Breast epithelium (tissue), 4 donors: Measurements from ENCODE around the gene IL13RA2. TPM values are rescaled to one million over a fixed set of nuclear protein-coding genes. Genes with fewer than 3 reads are reported as not detected.

Experiments
- DNase-seq, 2 donors: peaks; one replicate each; pipeline ENCODE4 v3.0.0-alpha.2; 2019; ENCODE audit warnings: low spot score in 2 of 2
- H3K27ac ChIP-seq, 2 donors: fragments of 200-600 bp; sonication (generic) in 1 of 2; one replicate each; pipeline ENCODE4 v1.5.1; 2016 to 2019; ENCODE audit warnings: mild to moderate bottlenecking in 1 of 2
- H3K27me3 ChIP-seq, 2 donors: fragments of 200-600 bp; sonication (generic) in 1 of 2; one replicate each; pipeline versions ENCODE4 v1.5.1 to v1.6.0; 2017 to 2019; ENCODE audit warnings: control low read depth in 1 of 2, mild to moderate bottlenecking in 1 of 2
- H3K36me3 ChIP-seq: fragments of 200-600 bp; one replicate; pipeline ENCODE4 v1.5.1; 2019
- H3K4me1 ChIP-seq, 2 donors: fragments of 200-600 bp; sonication (generic); one replicate each; pipeline ENCODE4 v1.5.1; 2016 to 2019; ENCODE audit warnings: control low read depth in 1 of 2
- H3K4me3 ChIP-seq, 3 donors: fragments of 200-600 bp; sonication (generic); 1 replicate in 2 of 3; 2 replicates in 1 of 3; pipeline ENCODE4 v1.5.1; 2016 to 2019; ENCODE audit warnings: mild to moderate bottlenecking in 3 of 3, moderate library complexity in 2 of 3
- H3K9me3 ChIP-seq, 2 donors: fragments of 200-600 bp; sonication (generic) in 1 of 2; one replicate each; pipeline ENCODE4 v1.5.1; 2016 to 2019; ENCODE audit warnings: control low read depth in 1 of 2
- POLR2A ChIP-seq: fragments of 450-650 bp; IDR thresholded peaks from one replicate; pipeline ENCODE4 v1.6.1; 2016; ENCODE audit warnings: antibody characterized with exemption, mild to moderate bottlenecking, moderate library complexity
- POLR2AphosphoS5 ChIP-seq, 3 donors: sonication (generic); formaldehyde crosslinking; IDR thresholded peaks; one replicate each; pipeline ENCODE4 v1.6.1; 2017; ENCODE audit warnings: antibody characterized with exemption in 3 of 3
- intact Hi-C: fragments of 100-400 bp; cut with DNase I; formaldehyde crosslinking; loops from one replicate; pipeline ENCODE4 v1.15.1; 2023; ENCODE audit warnings: low total_unique reads
- total RNA-seq, 3 donors: library from RNA; depleted of rRNA; stranded (reverse); fragments of >200 nt; gene quantifications; one replicate each; pipeline ENCODE4 v1.1.0, GENCODE V29; 2016
- TF ChIP-seq, protein P1 (sequence below), 3 donors: fragments of 450-650 bp; IDR thresholded peaks; one replicate each; pipeline ENCODE4 v1.5.1; 2016 to 2017; ENCODE audit warnings: antibody characterized with exemption in 3 of 3, mild to moderate bottlenecking in 3 of 3, moderate library complexity in 3 of 3

IL13RA2 gene
- total RNA-seq, 3 donors from 2014 or later, result 0.32 to 0.88 TPM; not detected in 1

DNA sequence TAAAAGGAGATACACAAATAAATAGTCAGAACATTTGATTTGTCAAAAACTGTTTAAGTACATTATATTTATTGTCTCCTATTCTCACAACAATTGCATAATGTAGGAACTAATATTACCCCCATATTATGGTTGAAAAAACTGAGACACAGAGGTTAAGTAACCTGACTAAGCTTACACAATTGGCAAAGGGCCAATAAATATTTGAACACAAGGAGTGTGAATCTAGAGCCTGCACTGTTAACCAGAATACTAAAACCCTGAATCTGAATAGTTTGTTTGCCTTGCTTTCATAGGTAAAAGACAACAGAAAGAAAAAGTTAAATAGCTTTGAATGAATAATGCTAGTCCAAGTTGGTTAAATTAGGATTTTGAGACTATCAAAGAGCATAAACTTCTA lies 55.2 kb downstream of the IL13RA2 start:
- TF ChIP-seq POLR2AphosphoS5 (IDR thresholded peaks at IDR 0.05) (no peak), POLR2A (no peak)
- TF ChIP-seq, protein P1, sequence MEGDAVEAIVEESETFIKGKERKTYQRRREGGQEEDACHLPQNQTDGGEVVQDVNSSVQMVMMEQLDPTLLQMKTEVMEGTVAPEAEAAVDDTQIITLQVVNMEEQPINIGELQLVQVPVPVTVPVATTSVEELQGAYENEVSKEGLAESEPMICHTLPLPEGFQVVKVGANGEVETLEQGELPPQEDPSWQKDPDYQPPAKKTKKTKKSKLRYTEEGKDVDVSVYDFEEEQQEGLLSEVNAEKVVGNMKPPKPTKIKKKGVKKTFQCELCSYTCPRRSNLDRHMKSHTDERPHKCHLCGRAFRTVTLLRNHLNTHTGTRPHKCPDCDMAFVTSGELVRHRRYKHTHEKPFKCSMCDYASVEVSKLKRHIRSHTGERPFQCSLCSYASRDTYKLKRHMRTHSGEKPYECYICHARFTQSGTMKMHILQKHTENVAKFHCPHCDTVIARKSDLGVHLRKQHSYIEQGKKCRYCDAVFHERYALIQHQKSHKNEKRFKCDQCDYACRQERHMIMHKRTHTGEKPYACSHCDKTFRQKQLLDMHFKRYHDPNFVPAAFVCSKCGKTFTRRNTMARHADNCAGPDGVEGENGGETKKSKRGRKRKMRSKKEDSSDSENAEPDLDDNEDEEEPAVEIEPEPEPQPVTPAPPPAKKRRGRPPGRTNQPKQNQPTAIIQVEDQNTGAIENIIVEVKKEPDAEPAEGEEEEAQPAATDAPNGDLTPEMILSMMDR (IDR thresholded peaks at IDR 0.05), result no peak
- Histone ChIP-seq H3K9me3 (no peaks in the 10 kb centered on the region), H3K4me3 (no peak overlapping the region), H3K27me3 (peaks cover 0 to 47% of the 10 kb centered on the region in 2 donors), H3K27ac (no peak overlapping the region), H3K36me3 (no peaks in the 10 kb centered on the region), H3K4me1 (no peaks in the 10 kb centered on the region)
- intact Hi-C loops, result loop anchor here (10.0 kb wide), 1 partner anchor 1667 kb away; no protein-coding TSS in a partner anchor
- no peak for DNase-seq

DNA sequence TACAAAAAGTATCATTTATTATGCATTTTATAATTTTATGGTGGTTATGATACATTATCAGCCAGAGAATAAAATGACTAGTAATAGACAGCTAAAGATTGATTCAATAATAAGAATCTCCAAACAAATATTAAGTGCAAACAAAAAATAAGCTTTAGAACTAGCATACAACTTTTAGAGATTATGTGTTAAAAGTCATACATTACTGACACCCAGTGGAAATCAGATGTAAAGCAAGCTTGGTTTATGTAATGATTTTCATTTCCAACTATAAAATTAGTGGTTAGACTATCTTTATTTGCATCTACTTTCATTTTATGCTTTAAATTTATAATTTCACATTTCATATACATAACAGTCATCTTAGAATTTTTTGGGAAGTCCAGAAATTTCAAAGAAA lies 57.7 kb downstream of the IL13RA2 start:
- intact Hi-C loops, result loop anchor here (10.0 kb wide), 1 partner anchor 1665 kb away; no protein-coding TSS in a partner anchor

More for the DNA sequence above, 57.7 kb downstream of the IL13RA2 start:
- no peak for DNase-seq
- no peaks in the 10 kb centered on the region for H3K4me1 ChIP-seq
- no peak overlapping the region for H3K27ac ChIP-seq
- no peaks in the 10 kb centered on the region for H3K36me3 ChIP-seq
- H3K4me3 ChIP-seq, result no peak overlapping the region
- peaks cover 0 to 34% of the 10 kb centered on the region in 2 donors for H3K27me3 ChIP-seq
- TF ChIP-seq, protein P1 (IDR thresholded peaks at IDR 0.05), result peak in 2 of 3 donors; percentile 27 to 41
- no peak for TF ChIP-seq POLR2A
- TF ChIP-seq POLR2AphosphoS5 (IDR thresholded peaks at IDR 0.05), result no peak
- no peaks in the 10 kb centered on the region for H3K9me3 ChIP-seq

Other genes with a start within 250 kb of the IL13RA2 start
- not detected for gene RBMXL3, start 171.8 kb upstream of the IL13RA2 start, total RNA-seq
- gene LRCH2, start 216.5 kb upstream of the IL13RA2 start, total RNA-seq, result 1 to 10 TPM; 2.0 to 3.9 (median 2.6) TPM